ENCODE results near the gene CYP46A1.

DNA sequence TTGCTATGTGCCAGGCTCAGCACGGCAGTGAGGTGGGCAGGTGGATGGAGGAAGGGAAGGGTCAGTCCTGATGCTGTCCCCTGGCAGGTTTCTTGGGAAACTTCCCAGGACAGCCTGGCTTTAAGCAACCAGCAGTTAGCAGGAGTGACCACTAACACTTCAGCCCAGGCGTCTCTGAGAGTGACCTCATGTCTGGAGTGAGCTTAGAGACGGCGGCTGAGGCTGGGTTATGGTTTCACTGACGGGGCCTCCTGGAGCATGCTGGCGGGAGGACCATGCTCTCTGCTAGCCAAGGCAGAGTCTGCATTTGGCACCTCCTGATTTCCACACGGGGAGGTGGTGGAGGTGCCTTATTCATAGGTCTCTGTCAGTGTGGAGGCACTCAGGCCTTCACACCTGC, 36.7 kb upstream of the CYP46A1 start:
- TF ChIP-seq, protein P1, sequence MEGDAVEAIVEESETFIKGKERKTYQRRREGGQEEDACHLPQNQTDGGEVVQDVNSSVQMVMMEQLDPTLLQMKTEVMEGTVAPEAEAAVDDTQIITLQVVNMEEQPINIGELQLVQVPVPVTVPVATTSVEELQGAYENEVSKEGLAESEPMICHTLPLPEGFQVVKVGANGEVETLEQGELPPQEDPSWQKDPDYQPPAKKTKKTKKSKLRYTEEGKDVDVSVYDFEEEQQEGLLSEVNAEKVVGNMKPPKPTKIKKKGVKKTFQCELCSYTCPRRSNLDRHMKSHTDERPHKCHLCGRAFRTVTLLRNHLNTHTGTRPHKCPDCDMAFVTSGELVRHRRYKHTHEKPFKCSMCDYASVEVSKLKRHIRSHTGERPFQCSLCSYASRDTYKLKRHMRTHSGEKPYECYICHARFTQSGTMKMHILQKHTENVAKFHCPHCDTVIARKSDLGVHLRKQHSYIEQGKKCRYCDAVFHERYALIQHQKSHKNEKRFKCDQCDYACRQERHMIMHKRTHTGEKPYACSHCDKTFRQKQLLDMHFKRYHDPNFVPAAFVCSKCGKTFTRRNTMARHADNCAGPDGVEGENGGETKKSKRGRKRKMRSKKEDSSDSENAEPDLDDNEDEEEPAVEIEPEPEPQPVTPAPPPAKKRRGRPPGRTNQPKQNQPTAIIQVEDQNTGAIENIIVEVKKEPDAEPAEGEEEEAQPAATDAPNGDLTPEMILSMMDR (conservative IDR thresholded peaks at IDR 0.05): no peak
- TF ChIP-seq EZH2 (IDR thresholded peaks at IDR 0.05; ENCODE audit: low read depth): no peak
